Body of pancreas (tissue), 4 donors: Measurements from ENCODE around the gene CT47A1. TPM values are rescaled to one million over a fixed set of nuclear protein-coding genes. Genes with fewer than 3 reads are reported as not detected.
"Not testable (repeated sequence)": the region's sequence is repeated elsewhere in the genome, so short reads cannot be mapped to it uniquely, and the experiment has no call there.

ENCODE experiments used
- ATAC-seq: fragments of 150-250 bp; one replicate; pipeline ENCODE4 v1.9.1; 2016
- DNase-seq, 4 donors: peaks; one replicate each; pipeline ENCODE4 v3.0.0-alpha.2; 2019
- H3K27ac ChIP-seq, 4 donors: fragments of 200-600 bp; sonication (generic); 1 replicate in 3 of 4; 2 replicates in 1 of 4; pipeline versions ENCODE4 v1.5.1 to v1.6.1; 2016 to 2019; ENCODE audit warnings: mild to moderate bottlenecking in 1 of 4, mixed read lengths in 1 of 4, moderate library complexity in 1 of 4
- H3K27me3 ChIP-seq, 2 donors: fragments of 200-600 bp; sonication (generic); one replicate each; pipeline ENCODE4 v1.6.0; 2016; ENCODE audit warnings: mild to moderate bottlenecking in 1 of 2
- H3K36me3 ChIP-seq, 2 donors: fragments of 200-600 bp; sonication (generic); replicated peaks in 1 of 2; 2 replicates each; pipeline ENCODE4 v1.5.1; 2016; ENCODE audit warnings: low read depth in 2 of 2; ENCODE audit not compliant: insufficient read depth in 1 of 2
- H3K4me1 ChIP-seq: fragments of 200-600 bp; sonication (generic); one replicate; pipeline ENCODE4 v1.6.0; 2016
- H3K4me3 ChIP-seq, 2 donors: fragments of 200-600 bp; sonication (generic); 1 replicate in 1 of 2; 2 replicates in 1 of 2; pipeline ENCODE4 v1.5.1; 2016 to 2019
- H3K9me3 ChIP-seq, 3 donors: fragments of 200-600 bp; sonication (generic); 1 replicate in 2 of 3; 2 replicates in 1 of 3; pipeline ENCODE4 v1.5.1; 2016
- CTCF ChIP-seq, 7 experiments: fragments of 450-650 bp in 4 of 7; fragments of 200-600 bp in 3 of 7; sonication (generic) in 3 of 7; IDR thresholded peaks; one replicate each; pipeline ENCODE4 v1.5.1; 2016 to 2019; ENCODE audit warnings: antibody characterized with exemption in 7 of 7
- POLR2A ChIP-seq, 3 donors: fragments of 450-650 bp; IDR thresholded peaks; one replicate each; pipeline ENCODE4 v1.6.1; 2016; ENCODE audit warnings: antibody characterized with exemption in 3 of 3, mild to moderate bottlenecking in 2 of 3
- WGBS, 2 donors: methylation state at CpG; one replicate each; pipeline ENCODE4 v1.1.5; 2017; 5-methylcytosine and 5-hydroxymethylcytosine counted together
- intact Hi-C: fragments of 100-400 bp; cut with DNase I; formaldehyde crosslinking; loops from one replicate; pipeline ENCODE4 v1.15.1; 2023
- total RNA-seq, 2 donors: library from RNA; depleted of rRNA; stranded (reverse); fragments of >200 nt; gene quantifications; one replicate each; pipeline ENCODE4 v1.1.0, GENCODE V29; 2016

Gene CT47A1
- not detected for total RNA-seq

- intact Hi-C loops, H3K27ac ChIP-seq, H3K4me3 ChIP-seq, ATAC-seq, H3K4me1 ChIP-seq, H3K27me3 ChIP-seq, H3K9me3 ChIP-seq, DNase-seq, H3K36me3 ChIP-seq: not testable (repeated sequence)
- WGBS, 2 donors: no CpG with 5 or more reads among the region's 8 CpGs
Measured at GRCh38 chrX:120985660-120986059, at the start of gene CT47A1. TSS of gene CT47A1 (minus strand) at chrX:120985760. CDS start at chrX:120985529, 231 bp downstream.

- no peaks in the 10 kb centered on the region for H3K27me3 ChIP-seq
- H3K9me3 ChIP-seq: no peaks in the 10 kb centered on the region
- 60 to 64% methylated on average over 2 of the region's 2 CpGs for whole genome bisulfite sequencing, 2 donors
- TF ChIP-seq CTCF (IDR thresholded peaks at IDR 0.05) (no peak), POLR2A (IDR thresholded peaks at IDR 0.05) (no peak)
- intact Hi-C loops: no loop called here
- no peak for ATAC-seq
- no peak for DNase-seq
- H3K36me3 ChIP-seq: no peaks in the 10 kb centered on the region
- H3K4me3 ChIP-seq: no peak overlapping the region
- no peak overlapping the region for H3K27ac ChIP-seq
- no peaks in the 10 kb centered on the region for H3K4me1 ChIP-seq
Measured at GRCh38 chrX:121032531-121032930, 47.0 kb upstream of the CT47A1 start.

- DNase-seq: no peak
- 83 to 92% methylated on average over 1 to 4 of the region's 4 CpGs for WGBS, 2 donors
- H3K4me3 ChIP-seq: no peak overlapping the region
Measured at GRCh38 chrX:121030083-121030482, 44.5 kb upstream of the CT47A1 start.

GRCh38 chrX:121028419-121028818, 42.9 kb upstream of the CT47A1 start:
- ATAC-seq (no peak), DNase-seq (no peak)
- intact Hi-C loops: no loop called here
- no peaks in the 10 kb centered on the region for H3K9me3 ChIP-seq
- no peak overlapping the region for H3K27ac ChIP-seq
- no peaks in the 10 kb centered on the region for H3K27me3 ChIP-seq
- 31% methylated on average over 1 of the region's 1 CpG for WGBS, 2 donors
- H3K4me1 ChIP-seq: no peaks in the 10 kb centered on the region
- no peak for TF ChIP-seq CTCF (IDR thresholded peaks at IDR 0.05)
- no peak for TF ChIP-seq POLR2A (IDR thresholded peaks at IDR 0.05)
- H3K4me3 ChIP-seq: no peak overlapping the region
- H3K36me3 ChIP-seq: no peaks in the 10 kb centered on the region

More at GRCh38 chrX:121030083-121030482, 44.5 kb upstream of the CT47A1 start:
- TF ChIP-seq CTCF (IDR thresholded peaks at IDR 0.05) (no peak), POLR2A (IDR thresholded peaks at IDR 0.05) (no peak)
- Histone ChIP-seq H3K4me1 (no peaks in the 10 kb centered on the region), H3K9me3 (no peaks in the 10 kb centered on the region), H3K27ac (no peak overlapping the region), H3K36me3 (no peaks in the 10 kb centered on the region), H3K27me3 (no peaks in the 10 kb centered on the region)
- no peak for ATAC-seq
- intact Hi-C loops: no loop called here

- Histone ChIP-seq H3K4me3 (no peak overlapping the region), H3K27ac (no peak overlapping the region), H3K36me3 (no peaks in the 10 kb centered on the region), H3K9me3 (no peaks in the 10 kb centered on the region), H3K4me1 (no peaks in the 10 kb centered on the region), H3K27me3 (no peaks in the 10 kb centered on the region)
- DNase-seq (no peak), ATAC-seq (no peak)
- 83% methylated on average over 1 to 2 of the region's 2 CpGs for WGBS, 2 donors
- no peak for TF ChIP-seq CTCF (IDR thresholded peaks at IDR 0.05)
- no peak for TF ChIP-seq POLR2A (IDR thresholded peaks at IDR 0.05)
- intact Hi-C loops: no loop called here
Measured at GRCh38 chrX:121014826-121015225, 29.3 kb upstream of the CT47A1 start.
